Measurements from ENCODE around the gene MICAL2. TPM values are rescaled to one million over a fixed set of nuclear protein-coding genes. Genes with fewer than 3 reads are reported as not detected.

MICAL2 gene
- total RNA-seq, result 109 and 156 TPM in 2 replicates

- TF ChIP-seq CTCF (IDR thresholded peaks at IDR 0.05; ENCODE audit: extremely low read depth, low read depth, low read length), result no peak
These were observed at the start of gene MICAL2 for GRCh38 chr11:12110201-12110713. TSS of gene MICAL2 (plus strand) at chr11:12110590. CDS start at chr11:12162156, 51,566 bp downstream.

GRCh38 chr11:12061851-12062560 lies 48.4 kb upstream of the MICAL2 start:
- no peak overlapping the region for H3K4me3 ChIP-seq (ENCODE audit: insufficient read depth, low read length)
- no peak for DNase-seq (ENCODE audit: insufficient read length, low spot score, missing footprints)
- H3K36me3 ChIP-seq (ENCODE audit: insufficient read depth, low read length), result no peaks in the 10 kb centered on the region
- H3K4me2 ChIP-seq (ENCODE audit: insufficient read depth, low read length), result no peak overlapping the region
- H3K9me3 ChIP-seq (ENCODE audit: low read depth, low read length), result no peaks in the 10 kb centered on the region
- H3K4me1 ChIP-seq (ENCODE audit: insufficient read depth, low read length), result peaks cover 13% of the 10 kb centered on the region
- no peak overlapping the region for H2AFZ ChIP-seq (ENCODE audit: low read length)
- H4K20me1 ChIP-seq (ENCODE audit: insufficient read depth, low read length), result no peaks in the 10 kb centered on the region
- no peaks in the 10 kb centered on the region for H3K27me3 ChIP-seq (ENCODE audit: insufficient read depth, low read length)
- no peak for TF ChIP-seq CTCF (IDR thresholded peaks at IDR 0.05; ENCODE audit: extremely low read depth, low read depth, low read length)
- H3K27ac ChIP-seq (ENCODE audit: low read depth, low read length), result no peak overlapping the region
- no peaks in the 10 kb centered on the region for H3K79me2 ChIP-seq (ENCODE audit: insufficient read depth, low read length)

More at GRCh38 chr11:12110201-12110713, at the start of gene MICAL2:
- Histone ChIP-seq H3K4me2 (ENCODE audit: insufficient read depth, low read length) (peak within 1 kb of the TSS; percentile 94), H3K4me1 (ENCODE audit: insufficient read depth, low read length) (peaks cover 45% of the 10 kb centered on the region), H2AFZ (ENCODE audit: low read length) (peak within 1 kb of the TSS; percentile 85), H3K27me3 (ENCODE audit: insufficient read depth, low read length) (no peaks in the 10 kb centered on the region), H3K4me3 (ENCODE audit: insufficient read depth, low read length) (peak within 1 kb of the TSS; percentile 91), H3K27ac (ENCODE audit: low read depth, low read length) (peak within 1 kb of the TSS; percentile 94), H3K79me2 (ENCODE audit: insufficient read depth, low read length) (peaks cover 50% of the 10 kb centered on the region), H4K20me1 (ENCODE audit: insufficient read depth, low read length) (peaks cover 23% of the 10 kb centered on the region), H3K9me3 (ENCODE audit: low read depth, low read length) (no peaks in the 10 kb centered on the region), H3K36me3 (ENCODE audit: insufficient read depth, low read length) (peaks cover 27% of the 10 kb centered on the region)
- peak; percentile 99 for DNase-seq (ENCODE audit: insufficient read length, low spot score, missing footprints)

GRCh38 chr11:12063251-12063650 lies 47.1 kb upstream of the MICAL2 start:
- H3K9me3 ChIP-seq (ENCODE audit: low read depth, low read length), result no peaks in the 10 kb centered on the region
- no peak overlapping the region for H2AFZ ChIP-seq (ENCODE audit: low read length)
- H3K27me3 ChIP-seq (ENCODE audit: insufficient read depth, low read length), result no peaks in the 10 kb centered on the region
- H3K4me3 ChIP-seq (ENCODE audit: insufficient read depth, low read length), result no peak overlapping the region
- H3K4me1 ChIP-seq (ENCODE audit: insufficient read depth, low read length), result peaks cover 22% of the 10 kb centered on the region
- no peaks in the 10 kb centered on the region for H4K20me1 ChIP-seq (ENCODE audit: insufficient read depth, low read length)
- DNase-seq (ENCODE audit: insufficient read length, low spot score, missing footprints), result no peak
- H3K79me2 ChIP-seq (ENCODE audit: insufficient read depth, low read length), result no peaks in the 10 kb centered on the region
- H3K4me2 ChIP-seq (ENCODE audit: insufficient read depth, low read length), result no peak overlapping the region
- TF ChIP-seq CTCF (IDR thresholded peaks at IDR 0.05; ENCODE audit: extremely low read depth, low read depth, low read length), result no peak
- no peaks in the 10 kb centered on the region for H3K36me3 ChIP-seq (ENCODE audit: insufficient read depth, low read length)
- H3K27ac ChIP-seq (ENCODE audit: low read depth, low read length), result no peak overlapping the region

GRCh38 chr11:12064136-12064953 lies 46.0 kb upstream of the MICAL2 start:
- Histone ChIP-seq H3K4me1 (ENCODE audit: insufficient read depth, low read length) (peaks cover 22% of the 10 kb centered on the region), H3K27ac (ENCODE audit: low read depth, low read length) (no peak overlapping the region), H4K20me1 (ENCODE audit: insufficient read depth, low read length) (no peaks in the 10 kb centered on the region), H3K4me3 (ENCODE audit: insufficient read depth, low read length) (no peak overlapping the region), H3K9me3 (ENCODE audit: low read depth, low read length) (no peaks in the 10 kb centered on the region), H3K4me2 (ENCODE audit: insufficient read depth, low read length) (no peak overlapping the region), H3K27me3 (ENCODE audit: insufficient read depth, low read length) (no peaks in the 10 kb centered on the region), H2AFZ (ENCODE audit: low read length) (no peak overlapping the region), H3K36me3 (ENCODE audit: insufficient read depth, low read length) (no peaks in the 10 kb centered on the region), H3K79me2 (ENCODE audit: insufficient read depth, low read length) (no peaks in the 10 kb centered on the region)
- TF ChIP-seq CTCF (IDR thresholded peaks at IDR 0.05; ENCODE audit: extremely low read depth, low read depth, low read length), result no peak
- no peak for DNase-seq (ENCODE audit: insufficient read length, low spot score, missing footprints)

Measured in osteoblast (primary cell).